NCI-H2107 treated with DMSO at 0.1 percent for 48 hours (cell line): ENCODE results near the gene RBM10.

Source experiments
- DNase-seq: peaks from one replicate; lab custom pipeline; 2025; ENCODE audit not compliant: unreplicated experiment; lab: John Stamatoyannopoulos, UW

RBM10 gene

DNA sequence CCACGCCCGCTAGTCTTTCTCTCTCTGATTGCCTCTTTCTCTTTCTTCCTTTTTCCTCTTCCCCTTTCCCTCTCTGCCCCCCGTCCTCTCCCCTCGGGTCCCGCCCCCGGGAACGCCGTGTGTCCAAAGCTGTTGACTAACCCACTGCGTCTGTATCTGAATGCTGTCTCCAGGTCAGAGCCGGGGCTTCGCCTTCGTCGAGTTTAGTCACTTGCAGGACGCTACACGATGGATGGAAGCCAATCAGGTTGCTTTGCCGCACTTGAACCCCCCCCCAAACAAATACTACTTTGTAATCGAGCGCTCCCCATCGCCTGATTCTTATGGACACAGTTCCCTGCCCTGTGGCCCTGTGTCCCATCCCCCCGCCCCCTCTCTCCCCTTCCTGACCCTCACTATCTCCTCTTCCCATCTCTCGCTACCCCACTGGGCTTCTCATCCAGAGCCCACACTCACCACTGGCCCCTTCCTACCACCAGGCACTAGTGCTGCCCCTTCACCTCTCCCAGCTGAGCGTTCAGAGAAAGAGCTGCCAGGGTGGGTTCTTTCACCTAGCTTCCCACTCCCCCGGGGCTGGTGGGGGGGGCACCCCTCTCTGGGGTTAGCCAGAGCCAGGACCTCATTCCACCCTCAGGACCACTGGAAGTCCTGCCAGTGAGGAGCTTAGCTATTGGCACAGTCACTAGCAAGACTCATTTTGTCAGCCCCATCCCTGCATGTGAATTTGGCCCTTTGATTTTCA lies 30.0 kb downstream of the RBM10 start:
- no peak for DNase-seq

DNA sequence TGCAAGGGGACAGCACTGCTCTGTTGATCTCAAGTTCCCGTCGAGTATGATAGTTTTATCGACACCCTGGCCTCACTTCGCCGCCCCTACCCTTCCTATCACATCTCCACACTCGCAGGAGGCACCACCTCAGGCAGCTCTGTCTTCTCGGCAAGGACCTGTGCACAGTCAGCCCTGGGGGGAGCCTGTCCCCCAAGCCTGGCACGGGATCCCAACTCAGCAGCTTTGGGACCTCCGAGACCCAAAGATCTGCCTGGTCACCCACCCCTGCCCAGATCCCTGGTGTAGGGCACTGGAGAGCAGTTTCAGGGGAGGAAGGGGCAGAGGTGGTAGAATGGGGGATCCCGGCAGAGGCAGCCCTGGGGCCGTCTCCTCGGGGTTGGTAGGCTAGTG lies 30.6 kb downstream of the RBM10 start:
- no peak for DNase-seq

DNA sequence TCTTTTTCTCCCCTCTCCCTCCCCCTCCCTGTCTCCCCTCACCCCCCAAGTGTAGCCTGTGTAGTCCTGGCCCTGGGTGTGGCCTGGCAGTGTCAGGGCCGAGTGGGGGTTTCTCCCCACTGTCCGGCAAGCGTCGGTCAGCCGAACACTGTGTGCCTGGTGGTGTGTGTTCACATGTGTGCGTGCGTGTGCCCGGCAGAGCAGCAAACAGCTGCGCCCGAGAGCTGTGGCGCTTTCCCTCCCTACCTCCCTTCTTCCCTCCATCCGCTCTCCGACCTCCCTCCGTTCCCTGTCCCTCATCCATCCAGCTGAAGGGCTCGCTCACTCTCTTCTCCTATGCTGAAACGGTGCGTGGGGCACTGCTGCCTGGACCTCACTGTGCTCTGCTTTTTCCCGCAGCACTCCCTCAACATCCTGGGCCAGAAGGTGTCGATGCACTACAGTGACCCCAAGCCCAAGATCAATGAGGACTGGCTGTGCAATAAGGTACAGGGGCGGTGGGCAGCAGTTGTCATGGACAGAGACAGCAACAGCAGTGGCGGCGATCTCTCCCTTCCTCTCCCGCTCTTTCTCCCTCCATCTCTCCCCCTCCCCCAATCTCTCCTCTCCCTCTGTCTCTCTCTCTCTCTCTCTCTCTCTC lies 31.2 kb downstream of the RBM10 start:
- DNase-seq: no peak

DNA sequence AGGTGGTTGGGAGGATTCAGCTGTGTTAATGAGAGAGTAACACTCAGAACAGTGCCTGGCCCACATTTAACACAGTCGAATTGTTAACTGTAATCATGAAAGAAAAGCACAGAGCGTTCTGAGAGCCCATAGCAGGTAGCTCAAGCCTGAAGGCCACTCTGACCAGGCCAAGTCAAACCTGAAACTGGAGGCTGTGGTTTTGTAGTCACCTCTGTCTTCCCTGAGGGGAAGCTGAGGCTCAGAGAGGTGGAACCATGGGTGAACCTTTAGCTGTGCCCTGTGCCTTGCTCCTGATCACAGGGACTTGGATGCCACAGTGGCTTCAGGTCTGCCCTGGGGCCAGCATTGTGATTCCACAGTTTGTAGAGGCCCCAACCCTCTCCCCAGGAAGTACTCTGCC lies 32.1 kb downstream of the RBM10 start:
- no peak for DNase-seq

DNA sequence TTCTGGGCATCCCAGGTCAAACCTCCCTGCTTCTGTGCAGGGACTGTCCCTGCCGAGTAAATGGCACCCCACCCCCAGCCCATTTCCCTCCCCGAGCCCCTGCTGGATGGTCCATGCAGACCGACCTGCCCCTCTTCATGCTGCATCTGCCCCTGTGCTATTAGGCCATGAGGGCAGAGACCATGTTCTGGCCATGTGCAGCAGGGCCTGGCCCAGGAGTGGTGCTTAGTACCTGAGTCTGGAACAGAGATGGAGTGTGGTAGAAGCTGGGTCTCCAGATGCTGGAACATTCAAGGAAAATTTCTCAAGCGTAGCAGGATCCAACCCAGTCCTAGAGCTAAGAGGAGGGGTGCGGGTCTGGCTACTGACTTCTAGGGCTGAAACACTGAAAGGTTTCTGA lies 33.3 kb downstream of the RBM10 start:
- no peak for DNase-seq

DNA sequence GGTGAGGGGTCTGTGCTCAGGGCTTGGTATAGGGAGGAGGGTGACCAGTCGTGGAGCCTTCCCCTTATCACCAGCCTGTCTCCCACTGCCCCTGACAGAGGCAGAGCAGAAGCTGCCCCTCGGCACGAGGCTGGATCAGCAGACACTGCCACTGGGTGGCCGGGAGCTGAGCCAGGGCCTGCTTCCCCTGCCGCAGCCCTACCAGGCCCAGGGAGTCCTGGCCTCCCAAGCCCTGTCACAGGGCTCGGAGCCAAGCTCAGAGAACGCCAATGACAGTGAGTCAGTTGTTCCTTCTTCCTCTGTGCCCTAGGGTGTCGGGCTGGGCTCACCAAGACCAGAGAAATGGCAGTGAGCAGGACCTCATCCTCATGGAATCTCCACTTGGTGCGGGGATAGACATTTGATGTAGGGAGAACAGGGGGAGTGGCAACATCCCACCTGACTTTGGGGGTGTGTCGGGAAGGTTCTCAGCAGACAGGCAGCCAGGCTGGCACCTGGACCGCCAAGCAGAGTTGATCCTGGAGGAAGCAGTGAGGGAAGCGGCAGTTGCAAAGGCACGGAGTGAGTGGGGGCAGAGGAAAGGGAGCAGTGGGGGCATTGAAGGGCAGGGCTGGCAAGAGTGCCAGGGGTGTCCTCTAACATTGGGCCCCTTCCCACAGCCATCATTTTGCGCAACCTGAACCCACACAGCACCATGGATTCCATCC lies 34.4 kb downstream of the RBM10 start:
- DNase-seq: no peak

DNA sequence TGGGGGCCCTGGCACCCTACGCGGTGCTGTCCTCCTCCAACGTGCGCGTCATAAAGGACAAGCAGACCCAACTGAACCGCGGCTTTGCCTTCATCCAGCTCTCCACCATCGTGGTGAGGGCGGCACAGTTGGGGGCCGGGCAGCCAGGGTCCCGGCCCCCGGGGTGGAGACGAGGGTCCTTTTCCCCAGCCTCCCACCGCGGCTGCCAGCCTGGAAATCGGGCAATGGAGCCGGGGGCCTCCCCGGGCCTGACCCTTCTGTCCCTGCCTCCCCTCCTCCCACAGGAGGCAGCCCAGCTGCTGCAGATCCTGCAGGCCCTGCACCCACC lies 34.9 kb downstream of the RBM10 start:
- DNase-seq: no peak

DNA sequence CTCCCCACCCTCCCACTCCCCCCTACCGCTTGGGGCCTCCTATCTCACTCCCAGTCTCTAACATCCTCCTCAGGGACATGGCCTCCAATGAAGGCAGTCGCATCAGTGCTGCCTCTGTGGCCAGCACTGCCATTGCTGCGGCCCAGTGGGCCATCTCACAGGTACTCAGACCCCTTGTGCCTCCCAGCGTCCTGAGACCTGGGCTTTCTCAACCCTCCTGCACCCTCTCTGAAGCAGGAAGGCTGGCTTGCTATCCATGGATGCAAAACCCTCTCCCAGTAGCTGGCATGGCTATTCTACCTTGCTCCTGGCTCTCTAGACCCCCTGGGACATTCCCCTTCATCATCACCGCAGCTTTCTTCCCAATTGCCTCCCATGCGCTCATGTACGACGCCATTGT lies 35.3 kb downstream of the RBM10 start:
- no peak for DNase-seq

DNA sequence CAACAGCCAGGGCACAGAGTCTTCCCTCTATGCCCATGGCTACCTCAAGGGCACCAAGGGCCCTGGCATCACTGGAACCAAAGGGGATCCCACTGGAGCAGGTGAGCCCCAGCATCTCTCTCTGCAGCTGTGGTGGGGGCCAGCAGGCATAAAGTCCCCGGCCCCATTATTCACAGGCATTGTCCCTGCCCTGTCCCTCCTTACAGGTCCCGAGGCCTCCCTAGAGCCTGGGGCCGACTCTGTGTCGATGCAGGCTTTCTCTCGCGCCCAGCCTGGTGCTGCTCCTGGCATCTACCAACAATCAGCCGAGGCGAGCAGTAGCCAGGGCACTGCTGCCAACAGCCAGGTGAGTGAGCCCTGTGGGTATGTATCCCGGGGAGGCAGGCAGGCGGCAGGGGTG lies 36.3 kb downstream of the RBM10 start:
- DNase-seq: no peak

DNA sequence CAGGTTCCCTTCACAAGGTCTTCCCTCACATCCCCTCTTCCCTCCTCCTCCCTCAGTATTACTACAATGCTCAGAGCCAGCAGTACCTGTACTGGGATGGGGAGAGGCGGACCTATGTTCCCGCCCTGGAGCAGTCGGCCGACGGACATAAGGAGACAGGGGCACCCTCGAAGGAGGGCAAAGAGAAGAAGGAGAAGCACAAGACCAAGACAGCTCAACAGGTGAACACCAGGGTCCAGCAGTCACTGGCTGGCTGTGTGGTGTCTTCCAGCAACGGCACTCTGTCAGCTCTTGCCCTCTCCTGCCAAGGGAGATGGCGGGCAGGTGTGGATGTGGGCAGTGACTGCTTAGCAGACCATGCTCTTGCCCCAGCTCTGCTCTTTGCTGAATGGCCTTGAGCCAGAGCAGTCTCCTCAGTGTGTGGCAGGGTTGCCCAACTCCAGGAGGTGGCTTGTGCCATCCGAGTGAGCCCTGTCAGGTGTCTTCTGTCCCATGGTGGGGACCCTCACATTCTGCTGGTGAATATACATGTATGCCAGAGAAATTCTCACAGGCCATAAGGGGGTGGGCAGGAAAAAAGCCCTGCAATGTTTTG lies 37.2 kb downstream of the RBM10 start:
- DNase-seq: no peak

DNA sequence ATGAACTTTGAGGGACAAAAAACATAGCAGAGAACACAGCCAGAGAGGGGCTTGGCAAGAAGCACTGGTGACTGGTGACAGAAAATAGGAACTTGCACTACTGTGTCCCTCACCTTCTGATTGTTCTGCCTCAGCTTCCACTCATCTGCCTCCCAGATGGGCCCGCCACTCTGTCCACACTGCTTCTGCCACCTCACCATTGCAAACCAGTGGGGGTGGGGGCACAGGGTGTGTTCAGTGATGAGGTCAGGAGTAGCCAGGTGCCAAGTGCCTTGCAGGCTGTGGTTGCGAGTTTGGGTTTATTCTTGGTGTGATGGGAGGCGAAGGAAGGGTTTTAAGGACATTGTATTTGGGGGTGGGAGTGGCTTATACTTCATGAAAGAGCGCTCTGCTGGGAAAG lies 39.5 kb downstream of the RBM10 start:
- DNase-seq: no peak

DNA sequence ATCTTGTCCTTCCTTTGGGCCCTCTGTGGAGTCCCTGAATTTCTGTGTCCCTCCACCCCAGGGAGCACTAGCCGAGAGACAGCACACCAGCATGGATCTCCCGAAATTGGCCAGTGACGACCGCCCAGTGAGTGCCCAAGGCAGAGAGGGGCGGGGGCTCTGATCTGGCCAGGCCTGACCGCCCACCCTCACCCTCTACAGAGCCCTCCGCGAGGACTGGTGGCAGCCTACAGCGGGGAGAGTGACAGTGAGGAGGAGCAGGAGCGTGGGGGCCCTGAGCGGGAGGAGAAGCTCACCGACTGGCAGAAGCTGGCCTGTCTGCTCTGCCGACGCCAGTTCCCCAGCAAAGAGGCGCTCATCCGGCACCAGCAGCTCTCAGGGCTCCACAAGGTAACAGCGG lies 40.2 kb downstream of the RBM10 start:
- DNase-seq: no peak

DNA sequence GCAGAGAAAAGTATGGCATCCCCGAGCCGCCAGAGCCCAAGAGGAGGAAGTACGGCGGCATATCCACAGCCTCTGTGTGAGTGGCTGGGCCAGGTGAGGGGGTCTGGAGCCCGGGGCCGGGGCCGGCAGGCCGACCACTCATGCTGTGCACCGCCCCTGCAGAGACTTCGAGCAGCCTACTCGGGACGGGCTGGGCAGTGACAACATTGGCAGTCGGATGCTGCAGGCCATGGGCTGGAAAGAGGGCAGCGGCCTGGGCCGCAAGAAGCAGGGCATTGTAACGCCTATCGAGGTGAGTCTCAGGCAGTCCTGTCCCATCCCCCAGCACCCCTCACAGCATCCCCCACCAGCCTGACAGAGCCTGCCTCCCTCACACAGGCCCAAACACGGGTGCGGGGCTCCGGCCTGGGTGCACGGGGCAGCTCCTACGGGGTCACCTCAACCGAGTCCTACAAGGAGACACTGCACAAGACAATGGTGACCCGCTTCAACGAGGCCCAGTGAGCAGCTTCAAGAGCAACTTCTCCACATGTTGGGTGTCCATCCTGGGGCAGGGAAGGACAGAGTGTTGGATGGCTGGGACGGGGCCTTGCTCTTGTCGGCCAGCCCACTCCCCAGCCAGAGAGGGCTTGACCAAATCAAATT lies 41.2 kb downstream of the RBM10 start:
- DNase-seq: no peak

DNA sequence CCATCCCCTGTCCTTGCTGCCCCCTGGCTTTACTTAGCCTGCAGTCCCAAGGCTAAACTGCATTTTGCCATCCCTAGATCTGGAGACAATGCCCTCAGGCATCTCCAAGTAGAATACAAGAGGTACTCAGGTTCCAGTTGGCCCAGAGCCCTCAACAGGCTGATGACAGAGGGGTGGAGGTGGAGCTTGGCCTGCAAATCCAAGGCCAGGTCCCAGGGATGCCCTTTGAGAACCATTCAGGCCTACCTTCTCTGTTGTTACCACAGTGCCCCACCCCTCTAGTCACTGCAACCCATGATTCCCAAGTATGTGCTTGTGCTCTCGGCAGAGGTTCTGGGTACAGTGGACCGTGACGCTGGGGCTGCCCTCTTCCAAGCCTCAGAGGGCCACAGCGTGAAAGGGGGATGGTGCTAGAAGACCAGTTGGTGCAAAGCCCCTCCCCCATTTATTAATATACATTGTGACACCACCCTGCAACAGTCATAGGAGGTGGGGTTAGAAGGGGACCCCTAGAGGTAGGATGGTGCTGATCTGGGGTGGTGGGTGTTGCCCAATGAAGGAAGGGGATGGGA lies 42.2 kb downstream of the RBM10 start:
- no peak for DNase-seq

DNA sequence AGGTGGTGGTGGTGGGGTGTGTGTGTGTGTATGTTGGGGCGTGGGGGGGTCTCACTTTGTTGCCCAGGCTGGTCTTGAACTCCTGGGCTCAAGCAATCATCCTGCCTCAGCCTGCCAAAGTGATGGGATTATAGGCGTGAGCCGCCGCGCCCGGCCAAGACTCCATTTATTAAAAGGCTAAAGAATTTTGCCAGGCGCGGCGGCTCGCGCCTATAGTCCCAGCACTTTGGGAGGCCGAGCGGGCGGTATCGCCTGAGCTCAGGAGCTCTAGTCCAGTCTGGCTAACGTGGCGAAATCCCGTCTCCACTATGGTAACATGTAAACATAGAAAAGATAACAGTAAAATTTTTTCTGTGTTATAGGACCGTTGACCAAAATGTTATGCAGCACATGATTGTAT lies 44.9 kb downstream of the RBM10 start:
- DNase-seq: no peak

DNA sequence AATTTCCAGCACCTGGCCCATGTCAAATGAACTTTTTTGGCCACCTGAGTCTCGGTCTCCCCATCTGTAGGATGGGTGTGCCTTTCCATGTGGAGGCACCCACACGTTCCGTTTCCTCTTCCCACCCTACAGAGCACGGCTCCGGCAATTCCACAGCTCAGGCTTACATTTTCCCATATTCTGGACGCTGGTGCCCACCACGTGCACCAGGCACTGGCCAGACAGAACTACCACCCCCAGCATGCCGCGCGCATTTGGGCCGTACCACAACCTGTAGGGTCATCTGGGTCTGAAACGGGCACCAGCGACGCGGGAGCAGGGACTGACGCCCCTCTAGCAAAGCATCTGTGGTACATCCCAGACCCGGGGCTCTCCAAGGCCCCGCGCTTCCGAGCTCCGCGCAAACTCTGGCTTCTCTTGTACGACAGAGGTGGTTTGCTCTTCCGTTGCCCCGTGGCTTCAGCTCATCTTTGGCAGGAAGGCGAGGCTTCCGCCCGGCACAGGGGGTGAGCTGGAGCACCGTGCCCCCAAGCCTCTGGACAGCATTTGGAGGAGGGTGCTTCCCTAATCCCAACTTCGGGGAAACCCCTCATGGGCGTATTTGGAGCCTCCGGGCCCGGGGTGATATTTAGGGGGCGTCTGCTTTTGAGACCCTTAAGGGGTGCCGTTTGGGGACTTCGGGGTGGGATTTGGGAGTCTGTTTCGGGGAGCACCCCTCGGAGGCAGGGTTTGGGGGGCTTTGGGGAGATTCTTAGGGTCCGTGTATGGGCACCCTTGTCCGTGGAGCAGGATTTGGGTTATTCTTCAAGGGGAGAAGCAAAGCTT lies 45.6 kb downstream of the RBM10 start:
- DNase-seq: peak; percentile 88

DNA sequence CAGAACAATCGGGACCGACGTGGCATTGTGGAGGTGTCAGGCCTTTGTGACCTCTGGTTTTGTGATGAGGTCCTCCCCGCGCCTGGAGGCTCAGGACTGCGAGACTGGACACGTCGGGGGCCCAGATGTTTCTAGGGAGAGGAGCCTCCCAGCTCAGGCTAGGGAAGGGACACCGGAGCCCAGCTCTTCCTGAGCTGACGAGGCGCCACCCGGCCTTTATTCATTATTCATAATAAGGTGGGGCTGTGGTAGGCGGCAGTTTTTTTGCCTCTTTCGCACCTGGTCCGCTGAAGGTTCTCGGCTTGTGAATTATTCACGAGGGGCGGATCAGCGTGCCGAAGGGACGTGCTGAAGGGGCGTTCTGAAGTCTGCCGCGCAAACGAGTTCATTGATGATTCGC lies 46.3 kb downstream of the RBM10 start:
- peak; percentile 44 for DNase-seq

DNA sequence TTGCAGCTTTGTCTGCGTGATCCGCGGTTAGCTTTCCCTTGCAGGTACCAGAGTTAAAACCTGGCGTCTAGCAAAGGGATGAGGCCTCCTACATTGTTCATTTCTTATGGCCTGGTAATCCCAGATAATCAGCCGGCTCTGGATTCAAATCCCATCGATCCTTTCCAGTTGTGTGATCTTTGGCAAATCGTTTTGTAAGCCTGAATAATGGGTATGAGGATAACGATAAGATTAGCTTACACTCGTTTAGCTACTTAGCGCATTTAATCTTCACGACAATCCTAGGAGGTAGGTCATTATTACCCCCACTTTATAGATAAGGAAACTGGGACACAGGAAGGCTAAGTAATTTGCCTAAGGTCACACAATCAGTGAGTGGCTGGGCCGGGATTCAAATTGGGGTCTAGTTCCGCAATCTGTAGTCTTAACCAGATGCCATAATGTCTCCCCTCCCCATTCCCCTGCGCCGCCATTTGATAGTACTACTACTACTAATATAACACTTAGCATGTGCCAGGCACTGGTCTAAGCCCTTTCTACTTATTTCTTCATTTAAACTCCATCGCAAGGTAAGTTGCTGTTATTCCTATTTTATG lies 46.9 kb downstream of the RBM10 start:
- DNase-seq: no peak

DNA sequence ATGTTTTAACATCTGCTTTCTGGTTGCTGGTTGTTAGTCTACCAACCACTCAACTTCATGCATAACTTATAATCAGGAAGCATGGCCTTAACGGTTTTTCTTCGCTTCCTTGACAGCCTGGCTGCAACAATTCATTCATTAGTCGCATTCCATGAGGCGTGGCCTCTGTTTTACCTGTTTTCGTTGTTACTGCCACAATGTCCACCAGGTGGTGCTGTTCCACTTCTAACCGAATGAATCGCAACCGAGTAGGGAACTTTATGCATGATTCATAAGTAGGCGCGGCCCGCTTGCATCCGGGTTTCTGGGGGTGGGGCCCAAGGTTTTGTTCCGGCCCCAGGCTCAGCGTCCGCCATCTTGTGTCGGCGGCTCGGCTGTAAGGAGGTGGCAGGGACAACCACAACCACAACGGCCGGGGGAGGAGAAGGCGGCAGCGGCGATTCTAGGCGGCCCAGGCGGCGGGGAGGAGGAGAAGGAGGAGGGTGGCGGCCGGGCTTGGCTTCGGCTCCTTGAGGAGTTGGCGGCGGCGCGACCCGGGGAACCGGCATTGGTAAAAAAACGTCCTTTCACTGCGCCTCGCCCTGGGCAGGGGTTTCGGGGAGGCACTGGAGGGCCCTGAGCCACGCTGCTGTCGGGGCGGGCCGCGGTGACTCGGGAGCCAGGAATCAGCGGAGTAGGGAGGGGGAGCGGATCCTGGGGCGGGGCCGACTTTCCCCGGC lies 48.6 kb downstream of the RBM10 start, which contains the start of gene UBA1:
Gene UBA1, plus strand, starts transcription at position 355 of the 719 bp plus-strand sequence. CDS start 4,974 bp downstream, outside the sequence.
- peak; percentile 96 for DNase-seq
